ENCODE data around the gene PRPF6.

DNA sequence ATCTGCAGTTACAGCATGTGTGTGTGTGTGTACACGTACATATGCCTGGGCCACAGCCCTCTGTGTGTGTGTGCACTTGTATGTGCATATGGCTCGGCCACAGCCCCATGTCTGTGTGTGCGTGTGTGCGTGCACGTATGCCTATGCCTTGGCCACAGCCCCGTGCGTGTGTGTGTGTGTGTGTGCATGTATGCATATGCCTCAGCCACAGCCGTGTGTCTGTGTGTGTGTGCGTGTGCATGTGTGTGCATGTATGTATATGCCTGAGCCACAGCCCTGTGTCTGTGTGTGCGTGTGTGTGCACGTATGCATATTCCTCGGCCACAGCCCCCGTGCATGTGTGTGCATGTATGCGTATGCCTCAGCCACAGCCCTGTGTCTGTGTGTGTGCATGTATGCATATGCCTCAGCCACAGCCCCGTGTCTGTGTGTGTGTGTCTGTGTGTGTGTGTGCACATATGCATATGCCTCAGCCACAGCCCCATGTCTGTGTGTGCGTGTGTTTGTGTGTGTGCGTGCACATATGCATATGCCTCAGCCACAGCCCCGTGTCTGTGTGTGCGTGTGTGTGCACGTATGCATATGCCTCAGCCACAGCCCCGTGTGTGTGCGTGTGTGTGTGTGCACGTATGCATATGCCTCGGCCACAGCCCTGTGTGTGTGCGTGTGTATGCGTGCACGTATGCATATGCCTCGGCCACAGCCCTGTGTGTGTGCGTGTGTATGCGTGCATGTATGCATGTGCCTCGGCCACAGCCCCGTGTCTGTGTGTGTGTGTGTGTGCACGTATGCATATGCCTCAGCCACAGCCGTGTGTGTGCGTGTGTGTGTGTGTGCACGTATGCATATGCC is 40.4 kb downstream of the PRPF6 start:
- TF ChIP-seq, protein P1, sequence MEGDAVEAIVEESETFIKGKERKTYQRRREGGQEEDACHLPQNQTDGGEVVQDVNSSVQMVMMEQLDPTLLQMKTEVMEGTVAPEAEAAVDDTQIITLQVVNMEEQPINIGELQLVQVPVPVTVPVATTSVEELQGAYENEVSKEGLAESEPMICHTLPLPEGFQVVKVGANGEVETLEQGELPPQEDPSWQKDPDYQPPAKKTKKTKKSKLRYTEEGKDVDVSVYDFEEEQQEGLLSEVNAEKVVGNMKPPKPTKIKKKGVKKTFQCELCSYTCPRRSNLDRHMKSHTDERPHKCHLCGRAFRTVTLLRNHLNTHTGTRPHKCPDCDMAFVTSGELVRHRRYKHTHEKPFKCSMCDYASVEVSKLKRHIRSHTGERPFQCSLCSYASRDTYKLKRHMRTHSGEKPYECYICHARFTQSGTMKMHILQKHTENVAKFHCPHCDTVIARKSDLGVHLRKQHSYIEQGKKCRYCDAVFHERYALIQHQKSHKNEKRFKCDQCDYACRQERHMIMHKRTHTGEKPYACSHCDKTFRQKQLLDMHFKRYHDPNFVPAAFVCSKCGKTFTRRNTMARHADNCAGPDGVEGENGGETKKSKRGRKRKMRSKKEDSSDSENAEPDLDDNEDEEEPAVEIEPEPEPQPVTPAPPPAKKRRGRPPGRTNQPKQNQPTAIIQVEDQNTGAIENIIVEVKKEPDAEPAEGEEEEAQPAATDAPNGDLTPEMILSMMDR (IDR thresholded peaks at IDR 0.05) = no peak
- TF ChIP-seq ZFX (IDR thresholded peaks at IDR 0.05; ENCODE audit: borderline replicate concordance) = no peak

All from 22Rv1 (cell line).